HEK293 (cell line): Measurements from ENCODE around the gene TSPAN14.
A peak's percentile ranks its signal among the peaks of the same experiment; 100 is the strongest.

Source experiments
- CTCF ChIA-PET: fragments of 350-600 bp; formaldehyde crosslinking; extraction: SDS; loops from one replicate; lab custom pipeline; 2021; ENCODE audit warnings: antibody characterized with exemption; lab: Yijun Ruan, JAX
- POLR2A ChIA-PET: fragments of 300-600 bp; formaldehyde crosslinking; extraction: SDS; loops from one replicate; lab custom pipeline; 2020; ENCODE audit warnings: antibody characterized with exemption, inconsistent platforms; lab: Yijun Ruan, JAX
- H3K27ac ChIP-seq: fragments of 200-500 bp; sonication (Bioruptor generic); 2 replicates; pipeline ENCODE4 v1.5.1; 2014; ENCODE audit warnings: low read depth, low read length, control low read depth, inconsistent platforms; ENCODE audit errors: extremely low read depth
- H3K36me3 ChIP-seq, 2 experiments: fragments of 200-500 bp in 1 of 2; sonication (Bioruptor generic) in 1 of 2; 1 replicate in 1 of 2; 2 replicates in 1 of 2; pipeline ENCODE4 v1.5.1; 2014 to 2017; ENCODE audit warnings: inconsistent platforms in 2 of 2, low read length in 2 of 2; ENCODE audit not compliant: control insufficient read depth in 2 of 2, insufficient read depth in 1 of 2
- H3K4me1 ChIP-seq: fragments of 200-500 bp; sonication (Bioruptor generic); 2 replicates; pipeline ENCODE4 v1.5.1; 2014; ENCODE audit warnings: mild to moderate bottlenecking, low read length, inconsistent platforms; ENCODE audit not compliant: control insufficient read depth, insufficient read depth
- H3K4me3 ChIP-seq: 2 replicates; pipeline ENCODE4 v1.5.1; 2011; ENCODE audit warnings: low read depth, mild to moderate bottlenecking, control low read depth, low read length, moderate library complexity
- H3K9me3 ChIP-seq: fragments of 200-500 bp; sonication (Bioruptor generic); 2 replicates; pipeline ENCODE4 v1.5.1; 2014; ENCODE audit warnings: low read depth, low read length, inconsistent platforms; ENCODE audit not compliant: control insufficient read depth, insufficient read depth
- KLF16 ChIP-seq: fragments of 450-650 bp; formaldehyde crosslinking; IDR thresholded peaks from 2 replicates; pipeline ENCODE4 v1.5.1; 2017; ENCODE audit warnings: missing biosample characterization, missing genetic modification characterization
- SALL2 ChIP-seq: fragments of 450-650 bp; formaldehyde crosslinking; IDR thresholded peaks from 2 replicates; pipeline ENCODE4 v1.5.0; 2017; ENCODE audit warnings: missing biosample characterization, mild to moderate bottlenecking, missing genetic modification characterization, borderline replicate concordance
- SP2 ChIP-seq: fragments of 450-650 bp; formaldehyde crosslinking; IDR thresholded peaks from 2 replicates; pipeline ENCODE4 v1.5.1; 2016; ENCODE audit warnings: missing biosample characterization, missing genetic modification characterization
- ZBTB17 ChIP-seq: fragments of 450-650 bp; formaldehyde crosslinking; IDR thresholded peaks from 2 replicates; pipeline ENCODE4 v1.5.1; 2016; ENCODE audit warnings: missing biosample characterization, missing genetic modification characterization
- ZFP37 ChIP-seq: fragments of 450-650 bp; formaldehyde crosslinking; IDR thresholded peaks from 2 replicates; pipeline ENCODE4 v1.5.1; 2016; ENCODE audit warnings: missing biosample characterization, missing genetic modification characterization
- ZNF114 ChIP-seq: fragments of 450-650 bp; formaldehyde crosslinking; IDR thresholded peaks from 2 replicates; pipeline ENCODE4 v1.5.0; 2017; ENCODE audit warnings: missing biosample characterization, missing genetic modification characterization
- ZNF274 ChIP-seq, 2 experiments: fragments of 200-500 bp in 1 of 2; fragments of 450-650 bp in 1 of 2; sonication (Bioruptor generic) in 1 of 2; formaldehyde crosslinking in 1 of 2; IDR thresholded peaks; 2 replicates each; pipeline versions ENCODE4 v1.5.1 to v1.6.1; 2014 to 2016; ENCODE audit warnings: borderline replicate concordance in 1 of 2, inconsistent platforms in 1 of 2, low read length in 1 of 2, missing biosample characterization in 1 of 2, missing genetic modification characterization in 1 of 2
- ZNF341 ChIP-seq: fragments of 450-650 bp; formaldehyde crosslinking; IDR thresholded peaks from 2 replicates; pipeline ENCODE4; 2016; ENCODE audit warnings: low read depth, missing biosample characterization, missing genetic modification characterization
- ZNF391 ChIP-seq: fragments of 450-650 bp; formaldehyde crosslinking; IDR thresholded peaks from 2 replicates; pipeline ENCODE4 v1.5.1; 2016; ENCODE audit warnings: low read depth, missing biosample characterization, missing genetic modification characterization, borderline replicate concordance
- ZNF514 ChIP-seq: fragments of 450-650 bp; formaldehyde crosslinking; IDR thresholded peaks from 2 replicates; pipeline ENCODE4 v1.5.1; 2016; ENCODE audit warnings: missing biosample characterization, missing genetic modification characterization
- ZNF585B ChIP-seq: fragments of 450-650 bp; formaldehyde crosslinking; IDR thresholded peaks from 2 replicates; pipeline ENCODE4 v1.5.1; 2016; ENCODE audit warnings: missing biosample characterization, missing genetic modification characterization
- ZNF600 ChIP-seq: fragments of 450-650 bp; formaldehyde crosslinking; IDR thresholded peaks from 2 replicates; pipeline ENCODE4 v1.5.1; 2016; ENCODE audit warnings: missing biosample characterization, missing genetic modification characterization
- ZNF670 ChIP-seq: fragments of 450-650 bp; formaldehyde crosslinking; IDR thresholded peaks from 2 replicates; pipeline ENCODE4 v1.5.1; 2016; ENCODE audit warnings: missing biosample characterization, missing genetic modification characterization, low read depth
- ZNF777 ChIP-seq: fragments of 450-650 bp; formaldehyde crosslinking; IDR thresholded peaks from 2 replicates; pipeline ENCODE4 v1.5.1; 2017; ENCODE audit warnings: missing biosample characterization, missing genetic modification characterization, borderline replicate concordance
- ZNF791 ChIP-seq: fragments of 450-650 bp; formaldehyde crosslinking; IDR thresholded peaks from 2 replicates; pipeline ENCODE4 v1.5.1; 2016; ENCODE audit warnings: missing biosample characterization, missing genetic modification characterization
- TF ChIP-seq, protein P1 (sequence below): fragments of 450-650 bp; formaldehyde crosslinking; IDR thresholded peaks from 2 replicates; pipeline ENCODE4 v1.5.1; 2016; ENCODE audit warnings: missing biosample characterization, missing genetic modification characterization
- TF ChIP-seq, protein P2 (sequence below): fragments of 450-650 bp; formaldehyde crosslinking; IDR thresholded peaks from 2 replicates; pipeline ENCODE4 v1.5.1; 2017; ENCODE audit warnings: missing biosample characterization, mild to moderate bottlenecking, missing genetic modification characterization, moderate library complexity
- TF ChIP-seq, protein P3 (sequence below): fragments of 450-650 bp; formaldehyde crosslinking; IDR thresholded peaks from 2 replicates; pipeline ENCODE4 v1.5.1; 2016; ENCODE audit warnings: missing biosample characterization, missing genetic modification characterization
- TF ChIP-seq, protein P4 (sequence below): fragments of 450-650 bp; formaldehyde crosslinking; IDR thresholded peaks from 2 replicates; pipeline ENCODE4 v1.5.1; 2016; ENCODE audit warnings: missing biosample characterization, missing genetic modification characterization

TSPAN14 gene

DNA sequence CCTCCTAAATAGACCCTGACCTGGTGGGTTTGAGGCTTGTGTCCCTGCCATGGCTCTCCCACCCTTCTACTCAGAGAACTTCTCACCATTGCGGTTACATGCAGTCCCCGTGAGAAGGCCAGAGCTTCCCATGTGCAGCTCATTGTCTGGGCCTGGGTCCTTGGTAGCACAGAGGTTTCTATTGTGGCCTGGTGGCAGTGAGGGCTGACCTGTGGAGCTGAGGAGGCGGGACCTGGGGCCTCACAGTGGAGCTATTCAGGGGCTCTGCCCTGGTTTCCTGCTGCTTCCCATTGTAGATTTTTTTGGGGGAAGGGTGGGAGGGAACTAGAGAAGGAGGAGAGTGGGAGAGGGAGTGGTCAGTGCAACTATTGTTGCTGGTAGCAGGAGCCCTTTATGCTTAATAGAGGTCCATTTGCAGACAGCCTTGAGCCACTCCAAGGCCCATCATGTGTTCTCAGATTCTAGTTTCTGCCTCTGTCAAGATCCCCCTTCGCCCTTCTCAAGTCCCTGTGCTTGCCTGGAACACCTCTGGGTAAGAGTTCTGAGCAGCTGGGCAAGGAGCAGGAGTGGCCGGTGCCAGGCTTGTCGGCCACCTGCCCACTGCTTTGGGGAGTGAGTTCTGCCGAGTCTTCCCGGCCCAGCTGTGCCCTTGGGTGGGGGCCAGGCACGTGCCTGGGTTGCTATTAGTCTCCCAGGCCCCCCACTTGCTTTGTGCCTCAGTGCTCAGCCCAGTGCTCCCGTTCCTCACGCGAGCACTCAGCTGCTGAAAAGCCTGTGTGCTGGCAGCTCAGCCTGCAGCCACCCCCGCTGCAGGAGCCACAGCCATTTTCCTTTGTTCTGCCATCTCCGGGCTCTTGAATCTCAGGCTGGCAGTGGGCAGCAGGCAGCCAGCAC, 10.7 kb downstream of the TSPAN14 start:
- POLR2A ChIA-PET = interaction anchor here (0.6 kb wide), 1 partner anchor 268 kb away, joined by 3 read pairs; no protein-coding TSS in a partner anchor
- TF ChIP-seq ZNF585B (tag by site-specific recombination) = no peak
- peak; percentile 64 for TF ChIP-seq ZNF600
- TF ChIP-seq, all 188 proteins: peak for 1
- H3K4me3 ChIP-seq = no peak overlapping the region
- peaks cover 9% of the 10 kb centered on the region for H3K4me1 ChIP-seq
- no peaks in the 10 kb centered on the region for H3K9me3 ChIP-seq
- CTCF ChIA-PET = interaction anchor here (1.8 to 2.7 kb wide), 2 partner anchors 20 to 40 kb away, joined by 6 to 15 read pairs; no protein-coding TSS in a partner anchor
- H3K27ac ChIP-seq = no peak overlapping the region
- no peaks in the 10 kb centered on the region; a peak in 1 of 3 replicates for H3K36me3 ChIP-seq

- POLR2A ChIA-PET = no interaction called here
- Histone ChIP-seq H3K27ac (no peak overlapping the region), H3K36me3 (no peaks in the 10 kb centered on the region; a peak in 1 of 3 replicates), H3K4me3 (no peak overlapping the region), H3K4me1 (peaks cover 9% of the 10 kb centered on the region), H3K9me3 (no peaks in the 10 kb centered on the region)
- CTCF ChIA-PET = no interaction called here
- TF ChIP-seq ZNF114 (tag by site-specific recombination) = no peak
- TF ChIP-seq, protein P1, sequence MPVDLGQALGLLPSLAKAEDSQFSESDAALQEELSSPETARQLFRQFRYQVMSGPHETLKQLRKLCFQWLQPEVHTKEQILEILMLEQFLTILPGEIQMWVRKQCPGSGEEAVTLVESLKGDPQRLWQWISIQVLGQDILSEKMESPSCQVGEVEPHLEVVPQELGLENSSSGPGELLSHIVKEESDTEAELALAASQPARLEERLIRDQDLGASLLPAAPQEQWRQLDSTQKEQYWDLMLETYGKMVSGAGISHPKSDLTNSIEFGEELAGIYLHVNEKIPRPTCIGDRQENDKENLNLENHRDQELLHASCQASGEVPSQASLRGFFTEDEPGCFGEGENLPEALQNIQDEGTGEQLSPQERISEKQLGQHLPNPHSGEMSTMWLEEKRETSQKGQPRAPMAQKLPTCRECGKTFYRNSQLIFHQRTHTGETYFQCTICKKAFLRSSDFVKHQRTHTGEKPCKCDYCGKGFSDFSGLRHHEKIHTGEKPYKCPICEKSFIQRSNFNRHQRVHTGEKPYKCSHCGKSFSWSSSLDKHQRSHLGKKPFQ (tag by site-specific recombination) = peak; percentile 52
These were observed 11.3 kb downstream of the TSPAN14 start for GRCh38 chr10:80465451-80465835.

- H3K27ac ChIP-seq = no peak overlapping the region
- no peaks in the 10 kb centered on the region for H3K9me3 ChIP-seq
- peaks cover 0 to 3% of the 10 kb centered on the region in 2 experiments; a peak in 2 of 3 replicates for H3K36me3 ChIP-seq
- POLR2A ChIA-PET = no interaction called here
- H3K4me3 ChIP-seq = no peak overlapping the region
- CTCF ChIA-PET = interaction anchor here (0.5 to 0.6 kb wide), 2 partner anchors 133 to 1007 kb away, joined by 3 to 4 read pairs; no protein-coding TSS in a partner anchor
- H3K4me1 ChIP-seq = peaks cover 9% of the 10 kb centered on the region
- no peak for TF ChIP-seq ZNF670 (tag by site-specific recombination)
- TF ChIP-seq ZNF791 = no peak
- TF ChIP-seq ZNF514 (tag by site-specific recombination) = no peak
- no peak for TF ChIP-seq ZNF391
- TF ChIP-seq, protein P2, sequence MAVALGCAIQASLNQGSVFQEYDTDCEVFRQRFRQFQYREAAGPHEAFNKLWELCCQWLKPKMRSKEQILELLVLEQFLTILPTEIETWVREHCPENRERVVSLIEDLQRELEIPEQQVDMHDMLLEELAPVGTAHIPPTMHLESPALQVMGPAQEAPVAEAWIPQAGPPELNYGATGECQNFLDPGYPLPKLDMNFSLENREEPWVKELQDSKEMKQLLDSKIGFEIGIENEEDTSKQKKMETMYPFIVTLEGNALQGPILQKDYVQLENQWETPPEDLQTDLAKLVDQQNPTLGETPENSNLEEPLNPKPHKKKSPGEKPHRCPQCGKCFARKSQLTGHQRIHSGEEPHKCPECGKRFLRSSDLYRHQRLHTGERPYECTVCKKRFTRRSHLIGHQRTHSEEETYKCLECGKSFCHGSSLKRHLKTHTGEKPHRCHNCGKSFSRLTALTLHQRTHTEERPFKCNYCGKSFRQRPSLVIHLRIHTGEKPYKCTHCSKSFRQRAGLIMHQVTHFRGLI (tag by site-specific recombination) = no peak
- TF ChIP-seq, protein P3, sequence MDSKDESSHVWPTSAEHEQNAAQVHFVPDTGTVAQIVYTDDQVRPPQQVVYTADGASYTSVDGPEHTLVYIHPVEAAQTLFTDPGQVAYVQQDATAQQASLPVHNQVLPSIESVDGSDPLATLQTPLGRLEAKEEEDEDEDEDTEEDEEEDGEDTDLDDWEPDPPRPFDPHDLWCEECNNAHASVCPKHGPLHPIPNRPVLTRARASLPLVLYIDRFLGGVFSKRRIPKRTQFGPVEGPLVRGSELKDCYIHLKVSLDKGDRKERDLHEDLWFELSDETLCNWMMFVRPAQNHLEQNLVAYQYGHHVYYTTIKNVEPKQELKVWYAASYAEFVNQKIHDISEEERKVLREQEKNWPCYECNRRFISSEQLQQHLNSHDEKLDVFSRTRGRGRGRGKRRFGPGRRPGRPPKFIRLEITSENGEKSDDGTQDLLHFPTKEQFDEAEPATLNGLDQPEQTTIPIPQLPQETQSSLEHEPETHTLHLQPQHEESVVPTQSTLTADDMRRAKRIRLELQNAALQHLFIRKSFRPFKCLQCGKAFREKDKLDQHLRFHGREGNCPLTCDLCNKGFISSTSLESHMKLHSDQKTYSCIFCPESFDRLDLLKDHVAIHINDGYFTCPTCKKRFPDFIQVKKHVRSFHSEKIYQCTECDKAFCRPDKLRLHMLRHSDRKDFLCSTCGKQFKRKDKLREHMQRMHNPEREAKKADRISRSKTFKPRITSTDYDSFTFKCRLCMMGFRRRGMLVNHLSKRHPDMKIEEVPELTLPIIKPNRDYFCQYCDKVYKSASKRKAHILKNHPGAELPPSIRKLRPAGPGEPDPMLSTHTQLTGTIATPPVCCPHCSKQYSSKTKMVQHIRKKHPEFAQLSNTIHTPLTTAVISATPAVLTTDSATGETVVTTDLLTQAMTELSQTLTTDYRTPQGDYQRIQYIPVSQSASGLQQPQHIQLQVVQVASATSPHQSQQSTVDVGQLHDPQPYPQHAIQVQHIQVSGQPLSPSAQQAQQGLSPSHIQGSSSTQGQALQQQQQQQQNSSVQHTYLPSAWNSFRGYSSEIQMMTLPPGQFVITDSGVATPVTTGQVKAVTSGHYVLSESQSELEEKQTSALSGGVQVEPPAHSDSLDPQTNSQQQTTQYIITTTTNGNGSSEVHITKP (tag by site-specific recombination) = no peak
- no peak for TF ChIP-seq KLF16 (tag by site-specific recombination)
- no peak for TF ChIP-seq ZNF341
- no peak for TF ChIP-seq SP2 (tag by site-specific recombination)
- TF ChIP-seq, protein P4, sequence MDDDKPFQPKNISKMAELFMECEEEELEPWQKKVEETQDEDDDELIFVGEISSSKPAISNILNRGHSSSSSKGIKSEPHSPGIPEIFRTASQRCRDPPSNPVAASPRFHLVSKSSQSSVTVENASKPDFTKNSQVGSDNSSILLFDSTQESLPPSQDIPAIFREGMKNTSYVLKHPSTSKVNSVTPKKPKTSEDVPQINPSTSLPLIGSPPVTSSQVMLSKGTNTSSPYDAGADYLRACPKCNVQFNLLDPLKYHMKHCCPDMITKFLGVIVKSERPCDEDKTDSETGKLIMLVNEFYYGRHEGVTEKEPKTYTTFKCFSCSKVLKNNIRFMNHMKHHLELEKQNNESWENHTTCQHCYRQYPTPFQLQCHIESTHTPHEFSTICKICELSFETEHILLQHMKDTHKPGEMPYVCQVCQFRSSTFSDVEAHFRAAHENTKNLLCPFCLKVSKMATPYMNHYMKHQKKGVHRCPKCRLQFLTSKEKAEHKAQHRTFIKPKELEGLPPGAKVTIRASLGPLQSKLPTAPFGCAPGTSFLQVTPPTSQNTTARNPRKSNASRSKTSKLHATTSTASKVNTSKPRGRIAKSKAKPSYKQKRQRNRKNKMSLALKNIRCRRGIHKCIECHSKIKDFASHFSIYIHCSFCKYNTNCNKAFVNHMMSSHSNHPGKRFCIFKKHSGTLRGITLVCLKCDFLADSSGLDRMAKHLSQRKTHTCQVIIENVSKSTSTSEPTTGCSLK (tag by site-specific recombination) = no peak
- TF ChIP-seq ZFP37 (tag by site-specific recombination) = no peak
- no peak for TF ChIP-seq ZNF777
- TF ChIP-seq ZNF274 (IDR thresholded peaks at IDR 0.05; ENCODE audit: low read length) = no peak
- no peak for TF ChIP-seq ZNF274 (tag by site-specific recombination; IDR thresholded peaks at IDR 0.05; ENCODE audit: borderline replicate concordance)
- no peak for TF ChIP-seq SALL2
- no peak for TF ChIP-seq ZBTB17 (tag by site-specific recombination)
These were observed 11.9 kb downstream of the TSPAN14 start for GRCh38 chr10:80465839-80466590.
